ENCODE measurements around the gene IRF4.

IRF4 gene

DNA sequence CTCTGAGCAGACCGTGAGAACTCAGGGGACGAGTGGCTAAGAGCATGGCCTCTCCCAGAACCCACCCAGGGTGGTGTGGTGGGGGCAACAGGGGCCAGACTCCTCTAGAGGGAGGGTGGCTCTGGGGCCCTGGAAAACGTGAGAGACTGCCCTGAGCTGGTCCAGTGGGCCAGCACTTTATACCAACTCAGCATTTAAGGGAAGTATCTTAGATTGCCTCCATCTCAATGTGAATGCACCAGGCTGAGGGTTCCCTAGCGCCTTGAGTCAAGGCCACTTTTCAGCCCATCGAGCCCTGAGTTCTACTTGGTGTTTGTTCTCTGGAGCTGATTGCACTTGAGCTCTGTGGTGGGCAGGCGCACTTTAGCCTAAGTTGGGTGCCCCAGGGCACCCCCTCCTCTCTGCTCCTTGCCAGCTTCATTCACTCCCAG lies 42.0 kb upstream of the IRF4 start:
- no peak for TF ChIP-seq POLR2A (IDR thresholded peaks at IDR 0.05; ENCODE audit: low read depth, low read length)
- DNase-seq (ENCODE audit: insufficient read length, low spot score) (no peak), FAIRE-seq (no peak)

GRCh38 chr6:350371-350770 lies 41.2 kb upstream of the IRF4 start:
- FAIRE-seq (no peak), DNase-seq (ENCODE audit: insufficient read length, low spot score) (no peak)
- no peak for TF ChIP-seq POLR2A (IDR thresholded peaks at IDR 0.05; ENCODE audit: low read depth, low read length)

GRCh38 chr6:351011-351866 lies 40.3 kb upstream of the IRF4 start:
- FAIRE-seq (no peak), DNase-seq (ENCODE audit: insufficient read length, low spot score) (no peak)
- no peak for TF ChIP-seq POLR2A (IDR thresholded peaks at IDR 0.05; ENCODE audit: low read depth, low read length)

GRCh38 chr6:351867-352289 lies 39.7 kb upstream of the IRF4 start:
- TF ChIP-seq POLR2A (IDR thresholded peaks at IDR 0.05; ENCODE audit: low read depth, low read length): no peak
- DNase-seq (ENCODE audit: insufficient read length, low spot score) (no peak), FAIRE-seq (no peak)

DNA sequence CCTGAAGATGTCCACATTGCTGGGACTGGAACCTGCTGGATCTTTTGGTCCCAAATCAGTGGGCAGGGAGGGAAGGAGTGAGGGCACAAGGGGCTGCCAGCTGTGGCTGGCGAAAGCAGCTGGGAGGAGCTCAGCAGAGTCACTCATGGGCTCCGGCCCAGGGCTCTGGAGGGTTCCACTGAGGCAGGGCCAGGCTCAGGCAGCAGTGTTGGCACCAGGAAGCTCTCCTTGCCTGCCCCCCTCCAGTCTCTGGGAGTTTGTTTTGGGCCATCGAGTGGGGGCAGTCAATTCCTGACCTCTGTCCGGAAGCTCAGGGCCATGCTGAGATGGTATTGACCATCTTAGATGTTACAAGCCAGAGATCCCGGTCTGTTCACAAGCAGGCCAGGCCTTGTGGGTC lies 39.1 kb upstream of the IRF4 start:
- DNase-seq (ENCODE audit: insufficient read length, low spot score) (no peak), FAIRE-seq (no peak)
- no peak for TF ChIP-seq POLR2A (IDR thresholded peaks at IDR 0.05; ENCODE audit: low read depth, low read length)

GRCh38 chr6:352896-353470 lies 38.6 kb upstream of the IRF4 start:
- no peak for TF ChIP-seq POLR2A (IDR thresholded peaks at IDR 0.05; ENCODE audit: low read depth, low read length)

DNA sequence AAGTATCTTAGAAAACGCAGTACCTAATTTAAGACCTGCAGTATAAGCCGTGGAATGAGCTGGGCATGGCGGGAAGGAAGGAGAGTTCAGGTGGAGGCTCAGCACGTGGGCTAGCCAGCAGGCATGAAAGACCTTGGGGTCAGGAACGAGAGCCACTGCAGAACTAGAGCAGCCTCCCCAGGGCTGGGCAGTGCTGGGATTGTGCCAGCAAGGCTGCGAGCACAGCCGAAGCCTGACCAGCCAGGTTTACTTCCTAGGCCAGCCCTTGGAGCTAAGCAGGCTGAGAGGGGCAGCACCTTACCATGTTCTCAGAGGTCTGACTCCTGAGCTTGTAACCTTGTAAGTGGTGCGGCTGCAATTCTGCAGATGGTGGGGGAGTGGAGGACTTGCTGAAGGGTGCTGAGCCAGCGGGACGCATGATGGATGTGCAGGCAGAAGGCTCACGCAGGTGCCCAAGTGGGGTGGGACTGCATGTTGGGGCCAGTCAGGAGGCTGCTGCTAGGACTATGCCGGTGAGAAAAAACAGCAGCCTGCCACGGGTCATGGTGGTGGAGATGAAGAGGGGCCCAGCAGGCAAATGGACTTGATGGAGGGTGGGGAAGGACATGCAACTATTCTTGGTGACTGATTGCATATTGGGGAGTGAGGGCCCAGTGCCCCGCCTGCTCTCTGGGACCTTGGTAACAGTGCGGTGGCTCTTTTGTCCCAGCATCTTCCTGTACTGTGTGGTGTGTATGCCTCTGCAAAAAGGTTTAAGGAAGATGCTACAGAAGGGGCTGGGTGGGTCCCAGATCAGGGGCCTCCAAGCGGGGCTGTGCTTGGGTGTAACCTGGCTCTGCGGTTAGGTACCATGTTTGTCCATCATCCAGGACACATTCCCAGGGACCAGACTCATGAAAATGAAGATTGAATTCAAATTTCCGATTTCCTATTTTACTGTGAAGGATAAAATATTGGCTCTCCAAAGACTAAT lies 37.6 kb upstream of the IRF4 start:
- no peak for DNase-seq (ENCODE audit: insufficient read length, low spot score)
- no peak for FAIRE-seq
- TF ChIP-seq POLR2A (IDR thresholded peaks at IDR 0.05; ENCODE audit: low read depth, low read length): no peak

More at GRCh38 chr6:352896-353470, 38.6 kb upstream of the IRF4 start:
- DNase-seq (ENCODE audit: insufficient read length, low spot score) (no peak), FAIRE-seq (no peak)

GRCh38 chr6:354631-355280 lies 36.8 kb upstream of the IRF4 start:
- DNase-seq (ENCODE audit: insufficient read length, low spot score): no peak
- FAIRE-seq: no peak
- TF ChIP-seq POLR2A (IDR thresholded peaks at IDR 0.05; ENCODE audit: low read depth, low read length): no peak

DNA sequence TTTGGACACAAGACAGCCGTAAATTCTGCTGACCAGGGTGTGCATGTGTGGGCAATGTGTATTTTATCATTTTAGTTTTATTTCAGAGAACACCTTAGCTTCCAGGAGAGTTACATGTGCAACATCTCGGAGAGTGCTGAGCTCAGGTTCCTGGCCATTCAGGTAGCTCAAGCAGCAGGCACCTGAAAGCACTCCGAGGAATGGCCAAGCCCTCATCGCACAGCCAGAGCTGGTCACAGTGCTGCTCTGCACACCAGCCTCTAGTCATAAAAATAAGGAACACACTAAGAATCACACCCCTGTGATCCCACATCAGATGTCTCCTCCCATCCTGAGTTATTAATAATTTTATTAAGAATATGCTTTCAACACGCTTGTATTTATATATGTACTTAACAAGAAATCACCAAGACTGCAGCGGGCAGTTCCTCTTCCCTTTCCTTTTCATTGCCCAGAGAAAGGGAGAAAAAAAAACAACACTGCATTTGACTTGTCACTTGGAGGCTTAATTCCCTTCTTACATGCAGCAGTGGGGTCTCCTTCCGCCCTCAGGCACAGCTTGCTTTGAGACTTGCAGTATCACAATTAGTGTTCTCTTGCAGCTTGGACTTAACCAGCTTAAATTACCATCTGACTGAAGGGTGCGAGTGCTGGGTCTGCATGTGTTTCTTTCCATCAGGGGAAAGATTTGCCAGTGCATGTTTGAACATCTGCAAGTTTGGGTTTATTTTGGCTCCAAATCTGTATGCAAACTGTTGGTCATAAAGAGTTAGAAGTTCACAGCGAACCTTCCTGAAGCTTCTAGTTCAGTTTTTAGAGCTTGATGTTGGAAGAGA lies 36.0 kb upstream of the IRF4 start:
- no peak for FAIRE-seq
- TF ChIP-seq POLR2A (IDR thresholded peaks at IDR 0.05; ENCODE audit: low read depth, low read length): no peak

DNA sequence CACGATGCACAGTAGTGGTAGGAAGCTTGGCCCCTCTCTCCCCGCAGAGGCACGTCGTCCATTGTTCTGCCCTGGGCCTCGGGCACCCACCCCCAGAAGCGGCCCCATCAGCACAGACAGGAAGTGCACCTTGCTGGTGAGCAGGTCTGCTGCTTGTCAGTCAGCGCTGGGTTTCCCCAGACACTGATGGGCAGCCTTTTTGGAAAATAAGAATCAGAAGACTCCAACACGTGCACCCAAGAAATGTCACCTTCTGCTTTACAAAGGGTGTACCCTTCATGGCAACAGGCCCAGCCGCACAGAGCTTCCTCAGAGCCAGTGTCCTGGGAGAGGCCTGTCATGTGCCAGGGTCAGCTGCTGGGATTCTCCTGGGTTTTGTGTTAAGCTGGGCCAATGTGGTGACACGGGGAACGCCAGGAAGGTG lies 34.7 kb upstream of the IRF4 start:
- no peak for FAIRE-seq
- no peak for DNase-seq (ENCODE audit: insufficient read length, low spot score)
- TF ChIP-seq POLR2A (IDR thresholded peaks at IDR 0.05; ENCODE audit: low read depth, low read length): no peak

More for the DNA sequence above, 36.0 kb upstream of the IRF4 start:
- DNase-seq (ENCODE audit: insufficient read length, low spot score): no peak

- DNase-seq (ENCODE audit: insufficient read length, low spot score) (no peak), FAIRE-seq (no peak)
- no peak for TF ChIP-seq POLR2A (IDR thresholded peaks at IDR 0.05; ENCODE audit: low read depth, low read length)
These were observed 34.2 kb upstream of the IRF4 start for GRCh38 chr6:357261-357790.

DNA sequence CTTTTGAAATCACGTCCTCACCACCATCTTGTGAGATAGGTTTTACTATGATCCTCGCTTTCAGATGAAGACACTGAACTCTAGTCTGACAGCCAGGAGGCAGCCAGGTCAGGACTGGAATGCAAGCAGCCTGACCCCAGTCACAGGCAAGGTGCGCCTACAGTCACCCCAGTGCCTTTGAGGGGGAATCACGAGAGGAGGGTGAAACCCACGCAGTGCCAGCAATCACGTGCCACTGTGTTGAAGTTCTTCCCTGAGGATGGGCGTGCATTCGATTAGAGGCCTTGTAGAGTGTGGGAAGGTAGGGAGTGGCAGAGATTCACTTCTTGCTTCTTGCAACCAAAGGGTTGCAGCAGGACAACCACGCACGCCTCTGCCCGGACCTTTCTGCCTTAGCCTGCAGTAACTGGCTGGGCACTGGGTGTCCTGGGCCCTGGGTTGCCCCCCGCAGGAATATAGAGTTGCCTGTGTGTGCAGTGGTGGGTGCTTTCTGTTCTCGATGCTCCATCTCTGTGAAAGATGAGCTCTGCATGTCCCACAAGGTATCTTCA lies 33.7 kb upstream of the IRF4 start:
- no peak for TF ChIP-seq POLR2A (IDR thresholded peaks at IDR 0.05; ENCODE audit: low read depth, low read length)
- no peak for DNase-seq (ENCODE audit: insufficient read length, low spot score)
- no peak for FAIRE-seq
